MCF 10A (cell line): ENCODE data around the gene GATA6. TPM values are rescaled to one million over a fixed set of nuclear protein-coding genes. Genes with fewer than 3 reads are reported as not detected.

Experiments used
- BruUV-seq: library from RNA; stranded (reverse); fragments of 400-500 nt; replicated peaks from 2 replicates; lab custom pipeline; 2021; lab: Mats Ljungman, UMichigan
- CTCF ChIA-PET: fragments of 300-600 bp; sonication (Branson Sonifier 250); formaldehyde crosslinking; extraction: SDS; loops from one replicate; lab custom pipeline; 2021; ENCODE audit warnings: antibody characterized with exemption, inconsistent platforms; lab: Yijun Ruan, JAX
- POLR2A ChIA-PET: fragments of 300-600, 350-650 bp; sonication (Branson Sonifier 250); formaldehyde crosslinking; extraction: SDS; loops from one replicate; lab custom pipeline; 2020; ENCODE audit warnings: antibody characterized with exemption, inconsistent platforms; lab: Yijun Ruan, JAX
- DNase-seq: peaks from one replicate; pipeline ENCODE4 v3.0.0-alpha.2; 2018; ENCODE audit not compliant: unreplicated experiment
- H3K27ac Mint-ChIP-seq: one replicate; pipeline ENCODE4 v1.8.0; 2022; ENCODE audit warnings: mild to moderate bottlenecking, low read depth, mixed read lengths; ENCODE audit not compliant: unreplicated experiment
- H3K27me3 Mint-ChIP-seq: one replicate; pipeline ENCODE4 v1.8.0; 2022; ENCODE audit warnings: mixed read lengths; ENCODE audit not compliant: insufficient read depth, unreplicated experiment
- H3K36me3 Mint-ChIP-seq: one replicate; pipeline ENCODE4 v1.8.0; 2022; ENCODE audit warnings: mild to moderate bottlenecking, moderate library complexity, mixed read lengths; ENCODE audit not compliant: insufficient read depth, unreplicated experiment
- H3K4me1 Mint-ChIP-seq: one replicate; pipeline ENCODE4 v1.8.0; 2022; ENCODE audit warnings: mixed read lengths; ENCODE audit not compliant: insufficient read depth, unreplicated experiment
- H3K4me3 Mint-ChIP-seq: one replicate; pipeline ENCODE4 v1.8.0; 2022; ENCODE audit warnings: mild to moderate bottlenecking, moderate library complexity, mixed read lengths; ENCODE audit not compliant: unreplicated experiment
- H3K9me3 Mint-ChIP-seq: one replicate; pipeline ENCODE4 v1.8.0; 2022; ENCODE audit warnings: mixed read lengths; ENCODE audit not compliant: unreplicated experiment
- CTCF ChIP-seq: fragments of 200-600 bp; IDR thresholded peaks from one replicate; pipeline ENCODE4 v1.8.0; 2022; ENCODE audit warnings: antibody characterized with exemption, mild to moderate bottlenecking; ENCODE audit not compliant: unreplicated experiment
- intact Hi-C: fragments of 100-400 bp; cut with micrococcal nuclease; formaldehyde crosslinking; loops from 2 replicates; pipeline ENCODE4 v1.14.1; 2022
- total RNA-seq: library from RNA; stranded (reverse); gene quantifications from 2 replicates; pipeline ENCODE4 v1.2.3, GENCODE V29; 2022

The GATA6 gene
- total RNA-seq, 1 experiment from 2014 or later, result 6.7 TPM

- H3K36me3 Mint-ChIP-seq, result peaks cover 13% of the 10 kb centered on the region
- no peak for DNase-seq
- H3K27ac Mint-ChIP-seq, result no peak overlapping the region
- BruUV-seq, result no TSS peak
- peaks cover 9% of the 10 kb centered on the region for H3K4me1 Mint-ChIP-seq
- no peaks in the 10 kb centered on the region for H3K27me3 Mint-ChIP-seq
- ChIA-PET CTCF (no interaction called here), POLR2A (no interaction called here)
- intact Hi-C loops, result no loop called here
- no peak for TF ChIP-seq CTCF
- H3K9me3 Mint-ChIP-seq, result no peaks in the 10 kb centered on the region
- no peak overlapping the region for H3K4me3 Mint-ChIP-seq
Measured at GRCh38 chr18:22203536-22204213, 34.3 kb downstream of the GATA6 start.

DNA sequence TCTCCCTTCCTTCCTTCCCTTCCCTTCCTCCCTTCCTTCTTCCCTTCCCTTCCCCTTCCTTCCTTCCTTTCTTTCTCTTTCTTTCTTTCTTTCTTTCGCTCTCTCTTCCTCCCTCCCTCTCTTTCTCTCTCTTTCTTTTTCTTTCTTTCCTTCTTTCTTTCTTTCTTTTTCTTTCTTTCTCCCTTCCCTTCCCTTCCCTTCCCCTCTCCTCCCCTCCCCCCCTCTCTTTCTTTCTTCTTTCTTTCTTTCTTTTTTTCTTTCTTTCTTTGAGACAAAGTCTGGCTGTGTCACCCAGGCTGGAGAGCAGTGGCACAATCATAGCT lies 34.8 kb downstream of the GATA6 start:
- intact Hi-C loops, result no loop called here
- Mint-ChIP-seq H3K27me3 (no peaks in the 10 kb centered on the region), H3K9me3 (no peaks in the 10 kb centered on the region), H3K36me3 (peaks cover 13% of the 10 kb centered on the region), H3K4me1 (peaks cover 9% of the 10 kb centered on the region), H3K27ac (no peak overlapping the region), H3K4me3 (no peak overlapping the region)
- POLR2A ChIA-PET, result no interaction called here
- no peak for DNase-seq
- BruUV-seq, result no TSS peak
- no peak for TF ChIP-seq CTCF
- CTCF ChIA-PET, result no interaction called here

- intact Hi-C loops, result no loop called here
- POLR2A ChIA-PET, result interaction anchor here (0.6 kb wide), 1 partner anchor 12 kb away, joined by 3 read pairs; no protein-coding TSS in a partner anchor
- CTCF ChIA-PET, result no interaction called here
- TF ChIP-seq CTCF, result no peak
- BruUV-seq, result no TSS peak
- Mint-ChIP-seq H3K27ac (no peak overlapping the region), H3K27me3 (no peaks in the 10 kb centered on the region), H3K36me3 (peaks cover 13% of the 10 kb centered on the region), H3K4me3 (no peak overlapping the region), H3K9me3 (no peaks in the 10 kb centered on the region), H3K4me1 (peaks cover 9% of the 10 kb centered on the region)
- no peak for DNase-seq
Measured at GRCh38 chr18:22204996-22205395, 35.6 kb downstream of the GATA6 start.

DNA sequence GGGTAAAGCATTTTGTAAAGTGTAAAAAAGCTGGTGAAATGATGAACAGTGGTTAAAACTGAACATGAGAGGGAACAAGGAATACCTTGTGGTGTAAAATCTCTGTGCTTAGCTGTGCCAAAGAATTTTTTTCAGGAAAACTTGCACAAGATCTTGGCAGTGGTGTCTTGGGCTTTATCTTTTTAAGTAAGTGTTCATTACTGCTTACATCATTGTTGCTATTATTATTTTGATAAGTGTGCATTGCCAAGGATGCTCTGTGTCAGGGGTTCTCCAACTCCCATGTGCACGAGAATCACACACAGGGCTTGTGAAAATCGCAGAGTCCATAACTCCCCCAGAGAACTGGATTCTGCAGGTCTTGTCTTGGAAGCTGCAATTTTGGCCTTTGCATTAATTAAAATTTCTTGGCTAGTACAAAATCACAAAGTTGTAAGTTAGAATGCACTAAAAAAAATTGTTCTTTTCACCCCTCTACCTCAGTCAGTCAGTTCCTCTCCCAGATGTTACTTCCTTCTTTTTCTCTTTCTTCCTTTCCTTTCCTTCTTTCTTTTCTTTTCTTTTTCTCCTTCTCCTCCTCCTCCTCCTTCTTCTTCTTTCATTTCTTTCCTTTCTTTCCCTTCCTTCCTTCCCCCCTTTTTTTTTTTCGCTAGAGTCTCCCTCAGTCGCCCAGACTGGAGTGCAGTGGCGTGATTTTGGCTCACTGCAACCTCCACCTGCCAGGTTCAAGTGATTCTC lies 37.8 kb downstream of the GATA6 start:
- intact Hi-C loops, result no loop called here

More for the DNA sequence above, 37.8 kb downstream of the GATA6 start:
- no peaks in the 10 kb centered on the region for H3K27me3 Mint-ChIP-seq
- CTCF ChIA-PET, result interaction anchor here (1.0 kb wide), 1 partner anchor 355 kb away, joined by 4 read pairs; no protein-coding TSS in a partner anchor
- POLR2A ChIA-PET, result interaction anchor here (0.5 to 1.6 kb wide), 2 partner anchors 10 to 20 kb away, joined by 3 to 4 read pairs; no protein-coding TSS in a partner anchor
- BruUV-seq, result no TSS peak
- H3K36me3 Mint-ChIP-seq, result no peaks in the 10 kb centered on the region
- TF ChIP-seq CTCF, result no peak
- no peaks in the 10 kb centered on the region for H3K9me3 Mint-ChIP-seq
- peaks cover 9% of the 10 kb centered on the region for H3K4me1 Mint-ChIP-seq
- H3K27ac Mint-ChIP-seq, result no peak overlapping the region
- H3K4me3 Mint-ChIP-seq, result no peak overlapping the region
- DNase-seq, result no peak
